NCI-H82 treated with DMSO at 0.1 percent for 48 hours (cell line): ENCODE measurements around the gene IL17C.

Experiments used
- DNase-seq: peaks from one replicate; lab custom pipeline; 2025; ENCODE audit not compliant: unreplicated experiment; lab: John Stamatoyannopoulos, UW

IL17C gene

DNA sequence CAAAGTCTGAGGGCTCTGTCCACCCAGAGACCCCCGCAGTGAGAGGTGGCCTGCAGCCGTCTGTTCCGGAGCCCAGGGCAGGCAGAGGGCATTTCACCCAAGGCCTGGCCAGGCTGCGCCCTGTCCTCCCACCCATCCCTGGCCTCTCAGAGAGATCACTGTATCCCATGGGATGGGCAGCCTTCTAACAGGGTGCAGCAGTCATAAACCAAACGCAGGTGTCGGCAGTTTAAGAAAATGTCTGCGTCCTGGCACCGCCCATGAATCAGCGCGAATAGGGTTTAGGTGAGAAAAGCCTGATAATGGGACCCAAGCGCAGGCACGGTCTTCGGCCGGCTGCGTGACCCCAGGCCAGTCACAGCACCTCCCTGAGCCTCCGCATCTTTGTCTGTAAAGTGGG is 7.1 kb downstream of the IL17C start:
- no peak for DNase-seq

DNA sequence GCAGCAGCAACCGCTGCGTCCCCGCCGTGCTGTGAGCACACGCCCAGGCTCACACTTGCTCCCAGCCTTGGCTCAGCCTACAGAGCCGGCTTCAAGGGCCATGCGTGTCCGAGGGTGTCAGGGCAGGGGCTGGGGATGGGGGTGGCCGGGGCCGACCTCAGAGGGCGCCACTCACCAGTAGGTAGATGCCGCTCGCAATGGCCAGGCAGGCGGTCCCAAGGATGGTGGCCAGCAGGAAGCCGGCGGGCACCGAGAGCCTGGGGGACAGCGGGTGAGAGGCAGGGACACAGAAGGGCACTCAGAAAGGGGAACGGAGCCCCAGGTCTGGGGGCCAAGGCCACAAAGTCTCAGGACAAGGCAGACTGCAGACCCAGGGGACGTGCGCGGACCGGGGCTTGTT is 7.6 kb downstream of the IL17C start:
- DNase-seq = no peak

- DNase-seq = no peak
Measured at GRCh38 chr16:88646345-88647034, 8.1 kb downstream of the IL17C start.

- no peak for DNase-seq
Measured at GRCh38 chr16:88647178-88648070, 9.1 kb downstream of the IL17C start.

DNA sequence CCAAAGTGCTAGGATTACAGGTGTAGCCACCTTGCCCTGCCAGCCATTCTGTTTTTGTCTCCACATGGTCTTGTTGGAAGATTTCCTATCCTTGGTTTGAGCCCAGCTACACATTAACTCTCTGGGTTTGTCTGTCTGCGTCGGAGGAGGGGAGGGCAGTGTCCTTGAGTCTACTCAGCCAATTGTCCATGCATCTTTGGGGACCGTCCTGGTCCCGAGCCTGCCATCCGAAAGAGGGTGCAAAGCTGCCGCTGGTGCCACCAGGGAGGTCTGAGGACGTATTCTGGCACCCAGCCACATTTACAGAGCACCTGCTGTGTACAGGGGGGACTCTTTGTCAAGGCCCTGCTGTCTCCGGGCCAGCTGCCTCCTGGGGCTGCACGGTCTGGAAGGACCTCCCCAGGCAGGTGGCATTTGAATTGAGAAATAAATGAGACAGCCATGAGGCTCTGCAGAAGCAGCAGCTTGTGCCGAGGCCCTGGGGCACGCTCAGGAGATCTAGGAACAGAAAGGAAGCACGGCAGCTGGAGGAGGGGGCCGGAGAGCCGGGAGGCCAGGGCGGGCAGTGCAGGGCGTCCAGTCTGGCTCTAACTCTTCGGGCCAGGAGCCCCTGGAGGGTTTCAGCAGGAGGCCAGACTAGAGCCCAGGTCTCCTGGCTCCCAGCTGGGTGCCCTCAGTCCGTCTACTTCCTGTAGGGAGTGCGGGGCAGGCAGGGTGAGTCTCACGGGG is 11.0 kb downstream of the IL17C start:
- DNase-seq = no peak

- no peak for DNase-seq
Measured at GRCh38 chr16:88649924-88650748, 11.8 kb downstream of the IL17C start.

DNA sequence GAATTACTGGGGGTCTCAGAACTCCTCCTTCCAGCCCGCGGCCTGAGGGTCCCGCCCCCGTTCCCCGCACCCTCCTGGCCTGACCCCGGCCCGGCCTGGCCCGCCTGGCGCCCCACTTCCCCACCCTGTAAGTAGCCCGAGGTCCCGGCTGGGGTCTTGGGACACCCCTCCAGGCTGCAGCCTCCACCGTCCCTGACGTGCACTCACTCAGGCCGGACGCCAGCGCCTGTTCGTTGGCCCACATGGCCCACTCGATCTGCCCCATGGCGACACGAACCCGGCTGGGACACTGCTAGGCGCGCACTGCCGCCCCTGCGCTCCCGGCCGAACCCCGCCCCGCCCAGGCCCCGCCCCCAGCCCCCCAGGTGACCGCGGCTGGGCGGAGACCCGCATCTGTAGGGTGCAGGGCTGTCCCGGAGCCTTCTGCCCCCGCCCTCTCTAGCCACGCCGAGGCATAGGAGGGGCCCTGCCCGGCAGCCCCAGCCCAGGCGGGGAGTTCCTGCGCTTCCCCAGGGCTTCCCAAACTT is 12.4 kb downstream of the IL17C start, which contains the start of gene CYBA:
CYBA (minus strand) TSS at position 305 of the 527 bp plus-strand sequence; CDS start at position 265, 40 bp downstream.
- DNase-seq = no peak

GRCh38 chr16:88651276-88651988 is 13.1 kb downstream of the IL17C start:
- DNase-seq = no peak

GRCh38 chr16:88651989-88652761 is 13.8 kb downstream of the IL17C start:
- no peak for DNase-seq

GRCh38 chr16:88652762-88653063 is 14.3 kb downstream of the IL17C start:
- DNase-seq = no peak

- DNase-seq = no peak
Measured at GRCh38 chr16:88653101-88653500, 14.7 kb downstream of the IL17C start.

GRCh38 chr16:88653596-88654362 is 15.4 kb downstream of the IL17C start:
- DNase-seq = no peak

GRCh38 chr16:88654363-88655052 is 16.1 kb downstream of the IL17C start:
- DNase-seq = no peak

- no peak for DNase-seq
Measured at GRCh38 chr16:88655053-88655732, 16.8 kb downstream of the IL17C start.

GRCh38 chr16:88655733-88656281 is 17.4 kb downstream of the IL17C start:
- DNase-seq = no peak

GRCh38 chr16:88656291-88656980 is 18.1 kb downstream of the IL17C start:
- DNase-seq = no peak
